HL-60/S4 (cell line): ENCODE data around the gene PCDHB8.
"Not testable (repeated sequence)": the region's sequence is repeated elsewhere in the genome, so short reads cannot be mapped to it uniquely, and the experiment has no call there.

ENCODE experiments used
- in situ Hi-C: fragments of 300-500 bp; cut with MboI; formaldehyde crosslinking; loops from 2 replicates; pipeline ENCODE4 v1.14.3; 2022; ENCODE audit warnings: low sequenced_read_pairs

Gene PCDHB8

GRCh38 chr5:141177577-141178191 lies at the start of gene PCDHB8:
Gene PCDHB8, plus strand, starts transcription at chr5:141177790. Its CDS starts 245 bp downstream, at chr5:141178035.
- in situ Hi-C loops, result loop anchor here (25.0 kb wide), 1 partner anchor 385 kb away; no protein-coding TSS in a partner anchor

DNA sequence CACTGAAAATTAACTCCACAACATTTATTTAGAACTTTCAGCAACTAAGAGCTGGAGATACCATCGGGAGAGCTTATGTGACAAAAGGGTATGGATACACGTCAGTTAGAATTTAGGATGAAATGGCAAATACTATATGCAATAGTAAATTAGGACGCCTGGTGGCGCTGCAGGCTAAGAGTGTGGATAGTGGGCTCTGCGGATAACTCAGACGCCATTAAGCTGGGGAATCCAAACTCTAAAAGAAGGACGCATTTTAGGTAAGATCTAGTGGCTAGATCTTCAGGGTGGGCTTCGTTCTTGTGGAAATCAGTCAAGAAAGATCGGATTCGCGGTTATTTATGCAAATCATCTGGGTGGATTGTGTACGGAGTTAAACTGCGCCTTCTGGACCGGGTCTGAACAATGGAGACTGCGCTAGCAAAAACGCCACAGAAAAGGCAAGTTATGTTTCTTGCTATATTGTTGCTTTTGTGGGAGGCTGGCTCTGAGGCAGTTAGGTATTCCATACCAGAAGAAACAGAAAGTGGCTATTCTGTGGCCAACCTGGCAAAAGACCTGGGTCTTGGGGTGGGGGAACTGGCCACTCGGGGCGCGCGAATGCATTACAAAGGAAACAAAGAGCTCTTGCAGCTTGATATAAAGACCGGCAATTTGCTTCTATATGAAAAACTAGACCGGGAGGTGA lies 42.4 kb upstream of the PCDHB8 start, which contains the start of gene PCDHB5:
Gene PCDHB5 (plus strand): TSS at position 177 of the 688 bp plus-strand sequence. CDS start 229 bp downstream, at position 406.
- in situ Hi-C loops, result no loop called here

DNA sequence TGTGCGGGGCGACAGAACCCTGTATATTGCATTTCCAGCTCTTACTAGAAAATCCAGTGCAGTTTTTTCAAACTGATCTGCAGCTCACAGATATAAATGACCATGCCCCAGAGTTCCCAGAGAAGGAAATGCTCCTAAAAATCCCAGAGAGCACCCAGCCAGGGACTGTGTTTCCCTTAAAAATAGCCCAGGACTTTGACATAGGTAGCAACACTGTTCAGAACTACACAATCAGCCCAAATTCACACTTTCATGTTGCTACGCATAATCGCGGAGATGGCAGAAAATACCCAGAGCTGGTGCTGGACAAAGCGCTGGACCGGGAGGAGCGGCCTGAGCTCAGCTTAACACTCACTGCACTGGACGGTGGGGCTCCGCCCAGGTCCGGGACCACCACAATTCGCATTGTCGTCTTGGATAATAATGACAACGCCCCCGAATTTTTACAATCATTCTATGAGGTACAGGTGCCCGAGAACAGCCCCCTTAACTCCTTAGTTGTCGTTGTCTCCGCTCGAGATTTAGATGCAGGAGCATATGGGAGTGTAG lies 41.8 kb upstream of the PCDHB8 start:
- in situ Hi-C loops, result no loop called here

DNA sequence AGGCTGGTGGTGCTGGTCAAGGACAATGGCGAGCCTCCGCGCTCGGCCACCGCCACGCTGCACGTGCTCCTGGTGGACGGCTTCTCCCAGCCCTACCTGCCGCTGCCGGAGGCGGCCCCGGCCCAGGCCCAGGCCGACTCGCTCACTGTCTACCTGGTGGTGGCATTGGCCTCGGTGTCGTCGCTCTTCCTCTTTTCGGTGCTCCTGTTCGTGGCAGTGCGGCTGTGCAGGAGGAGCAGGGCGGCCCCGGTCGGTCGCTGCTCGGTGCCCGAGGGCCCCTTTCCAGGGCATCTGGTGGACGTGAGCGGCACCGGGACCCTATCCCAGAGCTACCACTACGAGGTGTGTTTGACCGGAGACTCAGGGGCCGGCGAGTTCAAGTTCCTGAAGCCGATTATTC lies 40.2 kb upstream of the PCDHB8 start:
- in situ Hi-C loops, result not testable (repeated sequence)

DNA sequence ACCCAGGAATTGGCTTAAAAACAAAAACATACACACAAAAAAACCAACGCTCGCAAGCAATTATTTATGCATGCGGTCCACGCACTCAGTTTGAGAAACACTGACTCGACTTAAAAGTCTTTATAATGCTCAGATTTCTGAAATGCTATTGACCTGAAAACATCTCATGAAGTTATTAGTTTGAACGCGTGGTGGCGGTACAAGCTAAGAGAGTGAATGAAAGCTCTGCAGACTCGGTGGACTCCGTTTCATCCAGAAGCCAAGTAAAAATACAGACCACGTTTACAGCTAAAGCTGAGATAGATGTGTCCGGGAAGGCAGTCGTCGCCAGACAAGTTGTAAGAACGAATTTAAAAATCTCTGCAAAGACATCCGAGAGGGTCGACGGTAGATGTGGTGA lies 27.8 kb upstream of the PCDHB8 start, which contains the start of gene PCDHB6:
Gene PCDHB6 (plus strand): TSS at position 246 of the 400 bp plus-strand sequence. CDS start 201 bp downstream, outside the sequence.
- in situ Hi-C loops, result no loop called here

DNA sequence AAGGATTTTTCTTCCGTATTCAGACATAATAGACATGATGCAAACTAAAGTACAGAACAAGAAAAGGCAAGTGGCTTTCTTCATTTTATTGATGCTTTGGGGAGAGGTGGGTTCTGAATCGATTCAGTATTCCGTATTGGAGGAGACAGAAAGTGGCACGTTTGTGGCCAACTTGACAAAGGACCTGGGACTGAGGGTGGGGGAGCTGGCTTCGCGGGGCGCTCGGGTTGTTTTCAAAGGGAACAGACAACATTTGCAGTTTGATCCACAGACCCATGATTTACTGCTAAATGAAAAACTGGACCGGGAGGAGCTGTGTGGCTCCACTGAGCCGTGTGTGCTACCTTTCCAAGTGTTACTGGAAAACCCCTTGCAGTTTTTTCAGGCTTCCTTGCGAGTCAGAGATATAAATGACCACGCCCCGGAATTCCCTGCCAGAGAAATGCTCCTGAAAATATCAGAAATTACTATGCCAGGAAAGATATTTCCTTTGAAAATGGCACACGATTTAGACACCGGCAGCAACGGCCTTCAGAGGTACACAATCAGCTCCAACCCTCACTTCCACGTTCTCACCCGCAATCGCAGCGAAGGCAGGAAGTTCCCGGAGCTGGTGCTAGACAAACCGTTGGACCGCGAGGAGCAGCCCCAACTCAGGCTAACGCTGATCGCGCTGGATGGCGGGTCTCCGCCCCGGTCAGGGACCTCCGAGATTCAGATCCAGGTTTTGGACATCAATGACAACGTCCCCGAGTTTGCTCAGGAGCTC lies 27.2 kb upstream of the PCDHB8 start:
- in situ Hi-C loops, result no loop called here

- in situ Hi-C loops, result no loop called here
Measured at GRCh38 chr5:141150993-141151325, 26.6 kb upstream of the PCDHB8 start.

DNA sequence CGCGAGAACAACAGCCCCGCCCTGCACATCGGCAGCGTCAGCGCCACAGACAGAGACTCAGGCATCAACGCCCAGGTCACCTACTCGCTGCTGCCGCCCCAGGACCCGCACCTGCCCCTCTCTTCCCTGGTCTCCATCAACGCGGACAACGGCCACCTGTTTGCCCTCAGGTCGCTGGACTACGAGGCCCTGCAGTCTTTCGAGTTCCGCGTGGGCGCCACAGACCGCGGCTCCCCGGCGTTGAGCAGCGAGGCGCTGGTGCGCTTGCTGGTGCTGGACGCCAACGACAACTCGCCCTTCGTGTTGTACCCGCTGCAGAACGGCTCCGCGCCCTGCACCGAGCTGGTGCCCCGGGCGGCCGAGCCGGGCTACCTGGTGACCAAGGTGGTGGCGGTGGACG lies 26.0 kb upstream of the PCDHB8 start:
- in situ Hi-C loops, result not testable (repeated sequence)

DNA sequence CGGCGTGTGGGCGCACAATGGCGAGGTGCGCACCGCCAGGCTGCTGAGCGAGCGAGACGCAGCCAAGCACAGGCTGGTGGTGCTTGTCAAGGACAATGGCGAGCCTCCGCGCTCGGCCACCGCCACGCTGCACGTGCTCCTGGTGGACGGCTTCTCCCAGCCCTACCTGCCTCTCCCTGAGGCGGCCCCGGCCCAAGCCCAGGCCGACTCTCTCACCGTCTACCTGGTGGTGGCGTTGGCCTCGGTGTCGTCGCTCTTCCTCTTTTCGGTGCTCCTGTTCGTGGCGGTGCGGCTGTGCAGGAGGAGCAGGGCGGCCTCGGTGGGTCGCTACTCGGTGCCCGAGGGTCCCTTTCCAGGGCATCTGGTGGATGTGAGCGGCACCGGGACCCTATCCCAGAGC lies 25.5 kb upstream of the PCDHB8 start:
- in situ Hi-C loops, result not testable (repeated sequence)

GRCh38 chr5:141155540-141156374 lies 21.8 kb upstream of the PCDHB8 start:
- in situ Hi-C loops, result no loop called here

DNA sequence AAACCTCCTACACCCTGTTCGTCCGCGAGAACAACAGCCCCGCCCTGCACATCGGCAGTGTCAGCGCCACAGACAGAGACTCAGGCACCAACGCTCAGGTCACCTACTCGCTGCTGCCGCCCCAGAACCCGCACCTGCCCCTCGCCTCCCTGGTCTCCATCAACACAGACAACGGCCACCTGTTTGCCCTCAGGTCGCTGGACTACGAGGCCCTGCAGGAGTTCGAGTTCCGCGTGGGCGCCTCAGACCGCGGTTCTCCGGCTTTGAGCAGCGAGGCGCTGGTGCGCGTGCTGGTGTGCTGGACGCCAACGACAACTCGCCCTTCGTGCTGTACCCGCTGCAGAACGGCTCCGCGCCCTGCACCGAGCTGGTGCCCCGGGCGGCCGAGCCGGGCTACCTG lies 20.2 kb upstream of the PCDHB8 start:
- in situ Hi-C loops, result not testable (repeated sequence)

GRCh38 chr5:141157901-141158300 lies 19.7 kb upstream of the PCDHB8 start:
- in situ Hi-C loops, result not testable (repeated sequence)

DNA sequence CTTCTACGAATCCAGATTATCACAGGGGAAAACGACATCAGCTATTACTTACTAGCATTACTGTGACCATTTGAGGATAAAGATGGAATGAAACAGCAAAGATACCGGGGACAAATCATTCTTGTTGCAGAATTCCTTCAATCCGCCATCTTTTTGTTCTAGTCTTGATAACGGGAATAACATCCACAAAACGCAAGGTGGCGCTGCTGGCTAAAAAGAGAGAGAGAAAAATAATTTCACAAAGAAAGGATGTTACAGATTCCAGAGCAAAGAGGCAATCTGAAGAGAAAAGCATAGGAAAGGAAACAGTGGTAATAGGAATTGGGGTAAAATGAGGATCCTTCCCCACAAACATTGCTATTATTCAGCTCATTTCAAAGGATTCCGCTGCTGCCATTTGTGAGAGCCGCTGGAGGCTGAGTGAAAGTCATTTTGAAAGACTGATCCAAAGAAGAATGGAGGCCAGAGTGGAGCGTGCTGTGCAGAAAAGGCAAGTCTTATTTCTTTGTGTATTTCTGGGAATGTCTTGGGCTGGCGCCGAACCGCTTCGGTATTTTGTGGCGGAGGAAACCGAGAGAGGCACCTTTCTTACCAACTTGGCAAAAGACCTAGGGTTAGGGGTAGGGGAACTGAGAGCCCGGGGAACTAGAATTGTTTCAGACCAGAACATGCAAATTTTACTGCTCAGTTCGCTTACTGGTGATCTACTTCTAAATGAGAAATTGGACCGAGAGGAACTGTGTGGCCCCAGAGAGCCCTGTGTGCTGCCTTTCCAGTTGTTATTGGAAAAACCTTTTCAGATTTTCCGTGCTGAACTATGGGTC lies 5.0 kb upstream of the PCDHB8 start, which contains the start of gene PCDHB7:
Gene PCDHB7 (plus strand): TSS at position 264 of the 824 bp plus-strand sequence. CDS start 192 bp downstream, at position 456.
- in situ Hi-C loops, result no loop called here

DNA sequence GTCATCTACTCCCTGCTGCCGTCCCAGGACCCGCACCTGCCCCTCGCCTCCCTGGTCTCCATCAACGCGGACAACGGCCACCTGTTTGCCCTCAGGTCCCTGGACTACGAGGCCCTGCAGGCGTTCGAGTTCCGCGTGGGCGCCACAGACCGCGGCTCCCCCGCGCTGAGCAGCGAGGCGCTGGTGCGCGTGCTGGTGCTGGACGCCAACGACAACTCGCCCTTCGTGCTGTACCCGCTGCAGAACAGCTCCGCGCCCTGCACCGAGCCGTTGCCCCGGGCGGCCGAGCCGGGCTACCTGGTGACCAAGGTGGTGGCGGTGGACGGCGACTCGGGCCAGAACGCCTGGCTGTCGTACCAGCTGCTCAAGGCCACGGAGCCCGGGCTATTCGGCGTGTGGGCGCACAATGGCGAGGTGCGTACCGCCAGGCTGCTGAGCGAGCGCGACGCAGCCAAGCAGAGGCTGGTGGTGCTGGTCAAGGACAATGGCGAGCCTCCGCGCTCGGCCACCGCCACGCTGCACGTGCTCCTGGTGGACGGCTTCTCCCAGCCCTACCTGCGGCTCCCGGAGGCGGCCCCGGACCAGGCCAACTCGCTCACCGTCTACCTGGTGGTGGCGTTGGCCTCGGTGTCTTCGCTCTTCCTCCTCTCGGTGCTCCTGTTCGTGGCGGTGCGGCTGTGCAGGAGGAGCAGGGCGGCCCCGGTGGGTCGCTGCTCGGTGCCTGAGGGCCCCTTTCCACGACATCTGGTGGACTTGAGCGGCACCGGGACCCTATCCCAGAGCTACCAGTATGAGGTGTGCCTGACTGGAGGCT lies 3.1 kb upstream of the PCDHB8 start:
- in situ Hi-C loops, result loop anchor here (25.0 kb wide), 1 partner anchor 388 kb away; no protein-coding TSS in a partner anchor

DNA sequence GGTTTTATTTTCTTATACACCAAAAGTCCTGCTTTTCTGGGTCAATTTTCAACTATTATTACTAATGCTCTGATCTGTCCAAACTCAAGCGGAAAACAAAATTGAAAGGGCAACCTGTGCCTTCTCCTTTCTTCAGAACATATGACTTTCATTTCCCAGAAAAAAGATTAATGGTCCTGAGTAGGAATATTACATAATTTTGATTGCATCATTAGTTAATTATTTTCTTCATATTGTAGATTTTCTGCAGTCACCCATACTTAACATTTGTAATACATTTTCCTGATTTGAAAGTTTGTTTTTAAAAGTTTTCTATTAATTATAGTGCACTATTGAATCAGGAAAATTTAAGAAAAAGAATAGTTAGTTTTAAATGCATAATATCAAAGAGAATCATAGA lies 1.7 kb upstream of the PCDHB8 start:
- in situ Hi-C loops, result loop anchor here (25.0 kb wide), 1 partner anchor 386 kb away; no protein-coding TSS in a partner anchor

GRCh38 chr5:141179371-141179770 lies 1.8 kb downstream of the PCDHB8 start:
- in situ Hi-C loops, result loop anchor here (25.0 kb wide), 1 partner anchor 383 kb away; no protein-coding TSS in a partner anchor

DNA sequence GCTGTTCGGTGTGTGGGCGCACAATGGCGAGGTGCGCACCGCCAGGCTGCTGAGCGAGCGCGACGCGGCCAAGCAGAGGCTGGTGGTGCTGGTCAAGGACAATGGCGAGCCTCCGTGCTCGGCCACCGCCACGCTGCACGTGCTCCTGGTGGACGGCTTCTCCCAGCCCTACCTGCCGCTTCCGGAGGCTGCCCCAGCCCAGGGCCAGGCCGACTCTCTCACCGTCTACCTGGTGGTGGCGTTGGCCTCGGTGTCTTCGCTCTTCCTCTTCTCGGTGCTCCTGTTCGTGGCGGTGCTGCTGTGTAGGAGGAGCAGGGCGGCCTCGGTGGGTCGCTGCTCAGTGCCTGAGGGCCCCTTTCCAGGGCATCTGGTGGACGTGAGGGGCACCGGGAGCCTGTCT lies 2.3 kb downstream of the PCDHB8 start:
- in situ Hi-C loops, result loop anchor here (25.0 kb wide), 1 partner anchor 382 kb away; no protein-coding TSS in a partner anchor

DNA sequence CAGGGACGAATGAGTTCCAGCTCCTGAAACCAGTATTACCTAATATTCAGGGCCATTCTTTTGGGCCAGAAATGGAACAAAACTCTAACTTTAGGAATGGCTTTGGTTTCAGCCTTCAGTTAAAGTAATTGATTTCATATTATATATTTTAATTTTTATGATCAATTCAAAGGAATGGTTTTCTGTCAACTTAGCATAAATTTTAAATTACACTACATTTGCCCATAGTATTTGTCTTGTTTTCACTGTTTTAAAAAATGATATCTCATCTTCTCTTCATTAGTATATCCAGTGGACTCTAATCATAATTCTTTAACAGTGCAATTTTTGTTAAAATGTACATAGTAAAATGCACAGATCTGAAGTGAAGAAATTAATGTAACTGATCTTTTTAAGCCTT lies 2.7 kb downstream of the PCDHB8 start:
- in situ Hi-C loops, result loop anchor here (25.0 kb wide), 1 partner anchor 382 kb away; no protein-coding TSS in a partner anchor
